GDM1 (cell line): ENCODE results near the gene KCNJ9.
A peak's percentile ranks its signal among the peaks of the same experiment; 100 is the strongest.

ENCODE experiments used
- DNase-seq: peaks from one replicate; lab custom pipeline; 2025; lab: John Stamatoyannopoulos, UW

The KCNJ9 gene

GRCh38 chr1:160087118-160087662 is 5.9 kb downstream of the KCNJ9 start:
- DNase-seq = no peak

- no peak for DNase-seq
Measured at GRCh38 chr1:160089883-160090282, 8.5 kb downstream of the KCNJ9 start.

- DNase-seq = no peak
Measured at GRCh38 chr1:160090760-160091159, 9.4 kb downstream of the KCNJ9 start.

GRCh38 chr1:160091666-160092223 is 10.4 kb downstream of the KCNJ9 start:
- no peak for DNase-seq

- DNase-seq = no peak
Measured at GRCh38 chr1:160092366-160093068, 11.2 kb downstream of the KCNJ9 start.

- DNase-seq = no peak
Measured at GRCh38 chr1:160093069-160093395, 11.7 kb downstream of the KCNJ9 start.

- no peak for DNase-seq
Measured at GRCh38 chr1:160093624-160094290, 12.4 kb downstream of the KCNJ9 start.

GRCh38 chr1:160094291-160094625 is 12.9 kb downstream of the KCNJ9 start:
- no peak for DNase-seq

- DNase-seq = no peak
Measured at GRCh38 chr1:160094806-160095205, 13.5 kb downstream of the KCNJ9 start.

GRCh38 chr1:160095382-160096105 is 14.2 kb downstream of the KCNJ9 start:
- DNase-seq = no peak

- no peak for DNase-seq
Measured at GRCh38 chr1:160096274-160097116, 15.2 kb downstream of the KCNJ9 start.

- DNase-seq = no peak
Measured at GRCh38 chr1:160097151-160097910, 16.0 kb downstream of the KCNJ9 start.

- peak; percentile 72 for DNase-seq
Measured at GRCh38 chr1:160097911-160098851, 16.8 kb downstream of the KCNJ9 start, which contains the start of gene IGSF8. IGSF8 (minus strand) TSS chr1:160098619; CDS start chr1:160098472, 147 bp downstream.

GRCh38 chr1:160098852-160099561 is 17.7 kb downstream of the KCNJ9 start:
- peak; percentile 90 for DNase-seq

GRCh38 chr1:160099716-160100375 is 18.5 kb downstream of the KCNJ9 start:
- no peak for DNase-seq

GRCh38 chr1:160101037-160101716 is 19.8 kb downstream of the KCNJ9 start:
- peak; percentile 68 for DNase-seq

GRCh38 chr1:160101717-160102522 is 20.6 kb downstream of the KCNJ9 start:
- no peak for DNase-seq
